HepG2 (cell line): Measurements from ENCODE around the gene CBLB. TPM values are rescaled to one million over a fixed set of nuclear protein-coding genes. Genes with fewer than 3 reads are reported as not detected.

Source experiments
- ATAC-seq: fragments of 200-7000 bp; cut with Tn5 transposase; 3 replicates; pipeline ENCODE4 v1.9.1; 2020; ENCODE audit warnings: mild to moderate bottlenecking, moderate library complexity
- BruUV-seq: library from RNA; stranded (reverse); fragments of 400-500 nt; replicated peaks from 2 replicates; lab custom pipeline; 2021; lab: Mats Ljungman, UMichigan
- CTCF ChIA-PET: fragments of 300-600 bp; formaldehyde crosslinking; extraction: SDS; loops from one replicate; lab custom pipeline; 2021; ENCODE audit warnings: low total read pairs, inconsistent platforms, low intra/inter-chr PET ratio; lab: Yijun Ruan, JAX
- POLR2A ChIA-PET: fragments of 350-600 bp; sonication (Branson Sonifier 250); formaldehyde crosslinking; loops from one replicate; lab custom pipeline; 2020; ENCODE audit warnings: antibody characterized with exemption, inconsistent platforms; lab: Yijun Ruan, JAX
- DNase-seq: peaks from one replicate; pipeline ENCODE4 v3.0.0-alpha.2; 2015; ENCODE audit warnings: low spot score
- FAIRE-seq: peaks from 3 replicates; lab custom pipeline; 2011; peaks lifted over from hg19 to GRCh38; lab: Jason Lieb, UNC
- H2AFZ ChIP-seq: one replicate; pipeline ENCODE4 v1.6.1; 2011; ENCODE audit warnings: low read length, inconsistent platforms
- H3K27ac ChIP-seq: fragments of 300-600 bp; 3 replicates; pipeline ENCODE4 v1.8.0; 2011; ENCODE audit warnings: mixed run types, mild to moderate bottlenecking, mixed read lengths, low read length, inconsistent platforms; ENCODE audit not compliant: insufficient read depth; ENCODE audit errors: extremely low read length
- H3K27me3 ChIP-seq, 2 experiments: fragments of 200-600 bp in 1 of 2; 2 replicates in 1 of 2; 3 replicates in 1 of 2; pipeline versions ENCODE4 v1.6.0 to v1.8.0; 2011; ENCODE audit warnings: low read length in 2 of 2, mild to moderate bottlenecking in 2 of 2, moderate library complexity in 2 of 2, inconsistent platforms in 1 of 2; ENCODE audit not compliant: insufficient read depth in 2 of 2, control insufficient read depth in 1 of 2
- H3K36me3 ChIP-seq, 2 experiments: fragments of 200-600 bp in 1 of 2; replicated peaks in 1 of 2; 2 replicates in 1 of 2; 3 replicates in 1 of 2; pipeline versions ENCODE4 v1.5.1 to v1.8.0; 2011; ENCODE audit warnings: low read length in 2 of 2, inconsistent platforms in 1 of 2; ENCODE audit not compliant: insufficient read depth in 2 of 2, control insufficient read depth in 1 of 2
- H3K4me1 ChIP-seq: 2 replicates; pipeline ENCODE4 v1.5.1; 2012; ENCODE audit warnings: low read length, inconsistent platforms; ENCODE audit not compliant: insufficient read depth
- H3K4me2 ChIP-seq: 2 replicates; pipeline ENCODE4 v1.6.0; 2011; ENCODE audit warnings: low read depth, low read length, inconsistent platforms
- H3K4me3 ChIP-seq, 3 experiments: fragments of 200-600 bp in 1 of 3; sonication (generic), shearing (Covaris generic) in 1 of 3; replicated peaks in 1 of 3; 2 replicates each; pipeline ENCODE4 v1.5.1; 2011 to 2016; ENCODE audit warnings: low read length in 3 of 3, inconsistent platforms in 2 of 3, low read depth in 2 of 3, mild to moderate bottlenecking in 2 of 3, control low read depth in 1 of 3, mixed read lengths in 1 of 3; ENCODE audit not compliant: insufficient read depth in 1 of 3
- H3K79me2 ChIP-seq: one replicate; pipeline ENCODE4 v1.6.1; 2011; ENCODE audit warnings: low read length, inconsistent platforms; ENCODE audit not compliant: insufficient read depth
- H3K9ac ChIP-seq: 2 replicates; pipeline ENCODE4 v1.6.0; 2011; ENCODE audit warnings: mild to moderate bottlenecking, low read depth, low read length, inconsistent platforms; ENCODE audit not compliant: insufficient read depth
- H3K9me3 ChIP-seq: 2 replicates; pipeline ENCODE4 v1.5.1; 2012; ENCODE audit warnings: mild to moderate bottlenecking, low read length
- H4K20me1 ChIP-seq: 2 replicates; pipeline ENCODE4 v1.6.0; 2011; ENCODE audit warnings: inconsistent platforms, mild to moderate bottlenecking, low read length, moderate library complexity; ENCODE audit not compliant: insufficient read depth
- AFF4 ChIP-seq: sonication (generic); formaldehyde crosslinking; IDR thresholded peaks from 2 replicates; pipeline ENCODE4 v1.4.0; 2020; ENCODE audit warnings: missing genetic modification reagents
- ATF7 ChIP-seq, 2 experiments: fragments of 450-650 bp in 1 of 2; sonication (generic) in 1 of 2; formaldehyde crosslinking in 1 of 2; IDR thresholded peaks; 2 replicates each; pipeline versions ENCODE4 v1.4.0 to v1.6.1; 2016 to 2020; ENCODE audit warnings: antibody characterized with exemption in 1 of 2, mild to moderate bottlenecking in 1 of 2, missing genetic modification reagents in 1 of 2
- FOXP4 ChIP-seq: sonication (generic); formaldehyde crosslinking; IDR thresholded peaks from 2 replicates; pipeline ENCODE4 v1.4.0; 2020; ENCODE audit warnings: missing genetic modification reagents
- PAXIP1 ChIP-seq: sonication (generic); formaldehyde crosslinking; conservative IDR thresholded peaks from 2 replicates; pipeline ENCODE4 v1.4.0; 2020; ENCODE audit warnings: mild to moderate bottlenecking, missing genetic modification reagents, moderate library complexity
- SNAPC2 ChIP-seq: sonication (generic); formaldehyde crosslinking; IDR thresholded peaks from 2 replicates; pipeline ENCODE4 v1.8.1; 2022; ENCODE audit warnings: mild to moderate bottlenecking, missing genetic modification reagents
- SOX6 ChIP-seq, 2 experiments: fragments of 450-650 bp in 1 of 2; sonication (generic) in 1 of 2; formaldehyde crosslinking in 1 of 2; IDR thresholded peaks; 2 replicates each; pipeline versions ENCODE4 v1.4.0 to v1.6.1; 2017 to 2020; ENCODE audit warnings: antibody characterized with exemption in 1 of 2, mild to moderate bottlenecking in 1 of 2, missing genetic modification reagents in 1 of 2
- WGBS: methylation state at CpG from one replicate; pipeline ENCODE4 v1.1.6; 2017; ENCODE audit warnings: low lambda C conversion rate; 5-methylcytosine and 5-hydroxymethylcytosine counted together
- in situ Hi-C: cut with HindIII; loops from 2 replicates; pipeline ENCODE4 v1.10.0; 2017; ENCODE audit warnings: low pct_unique_long_range_greater_than_20kb; ENCODE audit not compliant: extremely low pct_ligation_motif_present
- intact Hi-C: fragments of 100-400 bp; cut with micrococcal nuclease; formaldehyde crosslinking; loops from one replicate; pipeline ENCODE4 v1.10.0; 2022; ENCODE audit not compliant: unreplicated experiment
- polyA plus RNA-seq, 8 experiments: library from polyadenylated mRNA; depleted of rRNA in 3 of 8; stranded (reverse) in 7 of 8; unstranded in 1 of 8; fragments of >200 nt; fragmentation: Illumina TruSeq in 4 of 8; extraction: Trizol in 4 of 8; gene quantifications; 2 replicates each; pipeline versions ENCODE4 v1.2.1 to v1.2.3, GENCODE V29; 2011 to 2016; ENCODE audit warnings: low read depth in 4 of 8, missing spikeins in 1 of 8, mixed read lengths in 1 of 8; ENCODE audit not compliant: insufficient read depth in 1 of 8
- total RNA-seq, 5 experiments: library from RNA; depleted of rRNA; stranded (reverse); fragments of >200 nt; fragmentation: Illumina TruSeq; extraction: Trizol; gene quantifications; 2 replicates each; pipeline ENCODE4 v1.2.3, GENCODE V29; 2016; ENCODE audit warnings: low read depth in 1 of 5
- TF ChIP-seq, protein P1 (sequence below): IDR thresholded peaks from 2 replicates; pipeline ENCODE4 v1.4.0; 2020; ENCODE audit warnings: mild to moderate bottlenecking, missing genetic modification reagents

Gene CBLB
- total and polyA plus RNA-seq, 2 of the 13 experiments (the other 11 are each of a cell fraction or from before 2014, with no cell fraction given) = 9.8 to 16.4 TPM

DNA sequence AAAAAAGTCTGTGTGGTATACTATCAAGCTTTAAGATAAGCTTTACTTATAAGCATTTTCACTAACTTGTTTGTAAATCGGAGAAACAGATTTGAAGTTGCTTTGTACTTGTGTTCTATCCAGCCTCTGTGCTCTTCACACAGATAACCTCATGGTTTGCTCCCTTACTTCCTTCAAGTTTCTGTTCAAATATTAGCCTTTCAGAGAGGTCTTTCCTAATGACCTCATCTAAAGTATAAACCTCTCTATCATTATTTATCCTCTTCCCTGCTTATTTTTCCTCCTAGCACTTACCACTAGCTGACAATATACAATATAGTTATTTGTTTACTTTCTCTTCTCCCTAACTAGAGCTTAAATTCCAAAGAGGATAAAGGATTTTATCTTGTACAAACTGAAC lies 180.0 kb downstream of the CBLB start:
- POLR2A ChIA-PET = no interaction called here
- TF ChIP-seq ATF7 (IDR thresholded peaks at IDR 0.05) (0 out of 2 replicates have a peak, but pooled peaks have one; percentile 16), ATF7 (CRISPR knock-in tag; IDR thresholded peaks at IDR 0.05) (no peak), SNAPC2 (CRISPR knock-in tag) (no peak), SOX6 (IDR thresholded peaks at IDR 0.05) (no peak), SOX6 (CRISPR knock-in tag; IDR thresholded peaks at IDR 0.05) (peak; percentile 13; the same call in 1 of the 2 replicates), FOXP4 (0 out of 2 replicates have a peak, but pooled peaks have one; percentile 19), PAXIP1 (CRISPR knock-in tag) (peak; percentile 38; the same call in 1 of the 2 replicates), AFF4 (CRISPR knock-in tag) (no peak)
- TF ChIP-seq, protein P1, sequence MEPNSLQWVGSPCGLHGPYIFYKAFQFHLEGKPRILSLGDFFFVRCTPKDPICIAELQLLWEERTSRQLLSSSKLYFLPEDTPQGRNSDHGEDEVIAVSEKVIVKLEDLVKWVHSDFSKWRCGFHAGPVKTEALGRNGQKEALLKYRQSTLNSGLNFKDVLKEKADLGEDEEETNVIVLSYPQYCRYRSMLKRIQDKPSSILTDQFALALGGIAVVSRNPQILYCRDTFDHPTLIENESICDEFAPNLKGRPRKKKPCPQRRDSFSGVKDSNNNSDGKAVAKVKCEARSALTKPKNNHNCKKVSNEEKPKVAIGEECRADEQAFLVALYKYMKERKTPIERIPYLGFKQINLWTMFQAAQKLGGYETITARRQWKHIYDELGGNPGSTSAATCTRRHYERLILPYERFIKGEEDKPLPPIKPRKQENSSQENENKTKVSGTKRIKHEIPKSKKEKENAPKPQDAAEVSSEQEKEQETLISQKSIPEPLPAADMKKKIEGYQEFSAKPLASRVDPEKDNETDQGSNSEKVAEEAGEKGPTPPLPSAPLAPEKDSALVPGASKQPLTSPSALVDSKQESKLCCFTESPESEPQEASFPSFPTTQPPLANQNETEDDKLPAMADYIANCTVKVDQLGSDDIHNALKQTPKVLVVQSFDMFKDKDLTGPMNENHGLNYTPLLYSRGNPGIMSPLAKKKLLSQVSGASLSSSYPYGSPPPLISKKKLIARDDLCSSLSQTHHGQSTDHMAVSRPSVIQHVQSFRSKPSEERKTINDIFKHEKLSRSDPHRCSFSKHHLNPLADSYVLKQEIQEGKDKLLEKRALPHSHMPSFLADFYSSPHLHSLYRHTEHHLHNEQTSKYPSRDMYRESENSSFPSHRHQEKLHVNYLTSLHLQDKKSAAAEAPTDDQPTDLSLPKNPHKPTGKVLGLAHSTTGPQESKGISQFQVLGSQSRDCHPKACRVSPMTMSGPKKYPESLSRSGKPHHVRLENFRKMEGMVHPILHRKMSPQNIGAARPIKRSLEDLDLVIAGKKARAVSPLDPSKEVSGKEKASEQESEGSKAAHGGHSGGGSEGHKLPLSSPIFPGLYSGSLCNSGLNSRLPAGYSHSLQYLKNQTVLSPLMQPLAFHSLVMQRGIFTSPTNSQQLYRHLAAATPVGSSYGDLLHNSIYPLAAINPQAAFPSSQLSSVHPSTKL = peak; percentile 33; the same call in 1 of the 2 replicates

More for the DNA sequence above, 180.0 kb downstream of the CBLB start:
- no TSS peak for BruUV-seq
- DNase-seq (peak; percentile 53), ATAC-seq (peak; percentile 90), FAIRE-seq (no peak)
- no peaks in the 10 kb centered on the region for H3K36me3 ChIP-seq
- H2AFZ ChIP-seq = no peak overlapping the region
- intact Hi-C loops = loop anchor here (2.0 kb wide), 1 partner anchor 180 kb away; the partner anchor contains the start of gene CBLB
- H3K9ac ChIP-seq = no peak overlapping the region
- in situ Hi-C loops = no loop called here
- H3K79me2 ChIP-seq = no peaks in the 10 kb centered on the region
- peaks cover 10% of the 10 kb centered on the region for H3K4me1 ChIP-seq
- H3K4me2 ChIP-seq = no peak overlapping the region; the same call in 1 of the 2 replicates
- no peaks in the 10 kb centered on the region for H3K9me3 ChIP-seq
- no peak overlapping the region for H3K4me3 ChIP-seq
- WGBS = 27% methylated on average over 1 of the region's 1 CpG
- no peaks in the 10 kb centered on the region for H3K27me3 ChIP-seq
- H3K27ac ChIP-seq = no peak overlapping the region
- CTCF ChIA-PET = no interaction called here
- no peaks in the 10 kb centered on the region for H4K20me1 ChIP-seq
